AG04450 (cell line): ENCODE measurements around the gene MMS19. TPM values are rescaled to one million over a fixed set of nuclear protein-coding genes. Genes with fewer than 3 reads are reported as not detected.
A peak's percentile ranks its signal among the peaks of the same experiment; 100 is the strongest.

Experiments
- CTCF ChIA-PET: fragments of 300-600, 350-600 bp; formaldehyde crosslinking; extraction: SDS; loops from one replicate; lab custom pipeline; 2022; ENCODE audit warnings: antibody characterized with exemption, inconsistent platforms; lab: Charles Lee
- POLR2A ChIA-PET: fragments of 350-600 bp; formaldehyde crosslinking; extraction: SDS; loops from one replicate; lab custom pipeline; 2021; ENCODE audit warnings: antibody characterized with exemption, inconsistent platforms; lab: Yijun Ruan, JAX
- DNase-seq: peaks from one replicate; pipeline ENCODE4 v3.0.0-alpha.2; 2011; ENCODE audit warnings: low read depth, low spot score
- H3K27ac ChIP-seq: one replicate; pipeline ENCODE4 v1.5.1; 2012; ENCODE audit warnings: low read depth, low read length, control low read depth
- H3K27me3 ChIP-seq: one replicate; pipeline ENCODE4 v1.6.0; 2012; ENCODE audit warnings: low read length; ENCODE audit not compliant: control insufficient read depth, insufficient read depth
- H3K4me3 ChIP-seq: 2 replicates; pipeline ENCODE4 v1.5.1; 2011; ENCODE audit warnings: mild to moderate bottlenecking, low read depth, low read length, control low read depth
- H3K9me3 ChIP-seq: 2 replicates; pipeline ENCODE4 v1.5.1; 2012; ENCODE audit warnings: low read length; ENCODE audit not compliant: control insufficient read depth, insufficient read depth
- polyA plus RNA-seq: library from polyadenylated mRNA; depleted of rRNA; stranded (reverse); fragments of >200 nt; gene quantifications from 2 replicates; pipeline ENCODE4 v1.2.3, GENCODE V29; 2011
- TF ChIP-seq, protein P1 (sequence below): IDR thresholded peaks from 2 replicates; pipeline ENCODE4 v1.5.1; 2011; ENCODE audit warnings: low read depth, low read length, control low read depth, inconsistent platforms

Gene MMS19
- polyA plus RNA-seq, 1 experiment = 71.5 TPM

- POLR2A ChIA-PET = no interaction called here
- Histone ChIP-seq H3K9me3 (no peaks in the 10 kb centered on the region), H3K27ac (no peak overlapping the region), H3K4me3 (no peak overlapping the region), H3K27me3 (no peaks in the 10 kb centered on the region)
- CTCF ChIA-PET = no interaction called here
- TF ChIP-seq, protein P1, sequence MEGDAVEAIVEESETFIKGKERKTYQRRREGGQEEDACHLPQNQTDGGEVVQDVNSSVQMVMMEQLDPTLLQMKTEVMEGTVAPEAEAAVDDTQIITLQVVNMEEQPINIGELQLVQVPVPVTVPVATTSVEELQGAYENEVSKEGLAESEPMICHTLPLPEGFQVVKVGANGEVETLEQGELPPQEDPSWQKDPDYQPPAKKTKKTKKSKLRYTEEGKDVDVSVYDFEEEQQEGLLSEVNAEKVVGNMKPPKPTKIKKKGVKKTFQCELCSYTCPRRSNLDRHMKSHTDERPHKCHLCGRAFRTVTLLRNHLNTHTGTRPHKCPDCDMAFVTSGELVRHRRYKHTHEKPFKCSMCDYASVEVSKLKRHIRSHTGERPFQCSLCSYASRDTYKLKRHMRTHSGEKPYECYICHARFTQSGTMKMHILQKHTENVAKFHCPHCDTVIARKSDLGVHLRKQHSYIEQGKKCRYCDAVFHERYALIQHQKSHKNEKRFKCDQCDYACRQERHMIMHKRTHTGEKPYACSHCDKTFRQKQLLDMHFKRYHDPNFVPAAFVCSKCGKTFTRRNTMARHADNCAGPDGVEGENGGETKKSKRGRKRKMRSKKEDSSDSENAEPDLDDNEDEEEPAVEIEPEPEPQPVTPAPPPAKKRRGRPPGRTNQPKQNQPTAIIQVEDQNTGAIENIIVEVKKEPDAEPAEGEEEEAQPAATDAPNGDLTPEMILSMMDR = no peak
- DNase-seq = no peak
These were observed 11.0 kb upstream of the MMS19 start for GRCh38 chr10:97509120-97509680.

DNA sequence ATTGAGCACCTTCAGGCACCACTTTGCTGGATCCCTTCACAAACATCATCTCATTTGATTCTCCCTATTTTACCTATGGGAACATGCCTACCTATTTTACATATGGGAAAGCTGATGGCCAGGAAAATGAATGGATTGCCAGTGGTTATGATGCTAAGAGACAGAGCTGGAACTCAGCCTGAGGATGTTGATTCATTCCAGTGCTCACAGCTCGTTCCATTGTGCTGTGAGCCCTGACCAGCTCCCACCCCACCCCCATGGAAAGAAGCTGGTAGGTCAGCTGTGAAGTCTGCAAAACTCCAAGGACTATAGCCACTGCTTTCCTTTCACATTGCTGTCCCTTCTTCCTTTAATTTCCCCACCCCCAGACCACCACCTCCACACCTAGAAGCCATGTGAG lies 10.1 kb upstream of the MMS19 start:
- no peak for DNase-seq
- TF ChIP-seq, protein P1 = no peak
- Histone ChIP-seq H3K4me3 (no peak overlapping the region), H3K27ac (no peak overlapping the region), H3K27me3 (no peaks in the 10 kb centered on the region), H3K9me3 (no peaks in the 10 kb centered on the region)
- ChIA-PET CTCF (interaction anchor here (0.7 kb wide), 1 partner anchor 9 kb away, joined by 3 read pairs; no protein-coding TSS in a partner anchor), POLR2A (interaction anchor here (1.0 kb wide), 1 partner anchor 9 kb away, joined by 3 read pairs; no protein-coding TSS in a partner anchor)

- no peaks in the 10 kb centered on the region for H3K9me3 ChIP-seq
- no peak overlapping the region for H3K27ac ChIP-seq
- CTCF ChIA-PET = no interaction called here
- DNase-seq = no peak
- H3K4me3 ChIP-seq = no peak overlapping the region
- no peaks in the 10 kb centered on the region for H3K27me3 ChIP-seq
- POLR2A ChIA-PET = no interaction called here
- TF ChIP-seq, protein P1 = no peak
These were observed 8.2 kb upstream of the MMS19 start for GRCh38 chr10:97506199-97506991.

DNA sequence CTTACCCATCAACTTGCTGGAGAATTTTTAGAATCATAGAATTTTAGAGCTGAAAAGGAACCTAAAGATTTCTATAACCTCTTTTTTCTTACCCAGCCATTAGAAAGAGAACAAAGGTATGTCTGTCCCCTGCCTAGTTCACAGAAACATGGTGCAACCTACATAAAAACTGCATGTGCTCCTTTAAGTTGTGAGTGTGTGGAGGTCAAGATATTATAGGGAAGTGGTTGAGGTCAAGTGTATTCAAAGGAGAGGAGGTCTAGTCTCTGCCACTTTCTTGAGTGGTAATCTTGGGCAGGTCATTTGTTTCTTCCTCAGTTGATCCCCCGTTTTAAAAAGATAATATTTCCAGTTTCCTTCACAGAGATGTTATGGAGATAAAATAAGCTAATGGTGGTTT lies 6.9 kb upstream of the MMS19 start:
- POLR2A ChIA-PET = no interaction called here
- DNase-seq = no peak
- Histone ChIP-seq H3K9me3 (no peaks in the 10 kb centered on the region), H3K4me3 (no peak overlapping the region), H3K27me3 (no peaks in the 10 kb centered on the region), H3K27ac (no peak overlapping the region)
- CTCF ChIA-PET = interaction anchor here (1.6 kb wide), 1 partner anchor 41 kb away, joined by 5 read pairs; no protein-coding TSS in a partner anchor
- TF ChIP-seq, protein P1 = no peak

GRCh38 chr10:97503406-97503805 lies 5.2 kb upstream of the MMS19 start:
- no peak for DNase-seq
- Histone ChIP-seq H3K27me3 (no peaks in the 10 kb centered on the region), H3K4me3 (no peak overlapping the region), H3K9me3 (no peaks in the 10 kb centered on the region; the same call in 1 of the 2 replicates), H3K27ac (peak overlapping the region; percentile 11)
- POLR2A ChIA-PET = no interaction called here
- TF ChIP-seq, protein P1 = no peak
- CTCF ChIA-PET = interaction anchor here (1.2 kb wide), 1 partner anchor 31 kb away, joined by 3 read pairs; no protein-coding TSS in a partner anchor
